NCI-H82 treated with DMSO at 0.1 percent for 48 hours (cell line): ENCODE measurements around the gene CGB1.

Experiments
- DNase-seq: peaks from one replicate; lab custom pipeline; 2025; ENCODE audit not compliant: unreplicated experiment; lab: John Stamatoyannopoulos, UW

Gene CGB1

GRCh38 chr19:48997972-48998371 is 38.7 kb downstream of the CGB1 start:
- peak; percentile 35 for DNase-seq

- DNase-seq, result no peak
These were observed 42.7 kb downstream of the CGB1 start for GRCh38 chr19:48994035-48994386.

GRCh38 chr19:48993175-48994034 is 43.3 kb downstream of the CGB1 start, which contains the start of the genes GYS1 and RUVBL2:
Gene GYS1, minus strand, starts transcription at chr19:48993309. Its CDS starts 197 bp downstream, at chr19:48993112.
Gene RUVBL2, plus strand, starts transcription at chr19:48993887. Its CDS starts 25 bp downstream, at chr19:48993912.
- peak; percentile 97 for DNase-seq

GRCh38 chr19:48992581-48993174 is 44.0 kb downstream of the CGB1 start:
- no peak for DNase-seq

- DNase-seq, result peak; percentile 24
These were observed 44.7 kb downstream of the CGB1 start for GRCh38 chr19:48991873-48992580.

GRCh38 chr19:48991011-48991609 is 45.6 kb downstream of the CGB1 start:
- no peak for DNase-seq

- DNase-seq, result no peak
These were observed 46.3 kb downstream of the CGB1 start for GRCh38 chr19:48990400-48990799.

- no peak for DNase-seq
These were observed 46.9 kb downstream of the CGB1 start for GRCh38 chr19:48989701-48990291.

DNA sequence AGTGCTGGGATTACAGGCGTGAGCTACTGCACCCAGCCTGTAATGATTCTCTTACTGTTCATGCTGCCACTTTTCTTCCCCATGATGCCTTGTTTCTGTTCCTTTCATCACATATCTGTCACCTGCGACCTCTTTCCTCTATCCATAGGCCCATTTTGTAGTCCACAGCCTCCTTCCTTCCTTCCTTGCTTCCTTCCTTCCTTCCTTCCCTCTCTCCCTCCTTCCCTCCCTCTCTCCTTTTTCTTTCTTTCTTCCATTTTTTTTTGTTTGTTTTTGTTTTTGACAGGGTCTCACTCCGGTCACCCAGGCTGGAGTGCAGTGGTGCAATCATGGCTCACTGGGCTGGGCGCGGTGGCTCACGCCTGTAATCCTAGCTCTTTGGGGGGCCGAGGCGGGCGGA is 47.8 kb downstream of the CGB1 start:
- no peak for DNase-seq

- no peak for DNase-seq
These were observed 48.4 kb downstream of the CGB1 start for GRCh38 chr19:48988286-48988685.

- DNase-seq, result no peak
These were observed 49.4 kb downstream of the CGB1 start for GRCh38 chr19:48987323-48987722.

- DNase-seq, result no peak
These were observed 50.5 kb downstream of the CGB1 start for GRCh38 chr19:48986211-48986610.

DNA sequence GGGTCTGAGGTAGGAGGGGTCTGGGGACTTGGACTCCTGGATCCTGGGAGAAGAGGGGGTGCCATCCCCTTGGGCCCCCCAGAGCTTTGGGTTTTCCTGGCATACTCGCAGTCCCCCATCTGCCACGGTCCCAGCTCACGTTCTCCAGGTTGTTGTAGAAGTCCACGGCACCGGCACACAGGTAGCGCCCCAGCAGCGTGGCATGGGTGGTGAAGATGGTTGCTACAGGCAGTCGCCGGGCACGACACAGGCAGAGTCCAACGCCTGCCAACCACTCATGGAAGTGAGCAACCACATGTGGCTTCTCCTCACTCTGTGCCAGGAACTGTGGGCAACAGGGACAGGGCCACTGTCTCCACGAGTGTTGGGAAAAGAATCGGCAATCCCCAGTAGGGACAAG is 51.0 kb downstream of the CGB1 start:
- no peak for DNase-seq
